Tibial nerve (tissue), 4 donors: ENCODE data around the gene CLPTM1.

Experiments used
- EP300 ChIP-seq, 2 donors: sonication (generic); formaldehyde crosslinking; IDR thresholded peaks; one replicate each; pipeline ENCODE4 v1.6.1; 2017; ENCODE audit warnings: antibody characterized with exemption in 2 of 2, mild to moderate bottlenecking in 1 of 2
- POLR2A ChIP-seq, 2 donors: fragments of 450-650 bp; IDR thresholded peaks; one replicate each; pipeline ENCODE4 v1.6.1; 2017; ENCODE audit warnings: antibody characterized with exemption in 2 of 2, mild to moderate bottlenecking in 2 of 2, moderate library complexity in 2 of 2
- TF ChIP-seq, protein P1 (sequence below), 5 experiments: fragments of 200-600 bp in 3 of 5; fragments of 450-650 bp in 2 of 5; sonication (generic) in 3 of 5; IDR thresholded peaks; one replicate each; pipeline ENCODE4 v1.5.1; 2016 to 2019; ENCODE audit warnings: antibody characterized with exemption in 5 of 5, mild to moderate bottlenecking in 3 of 5, moderate library complexity in 2 of 5

DNA sequence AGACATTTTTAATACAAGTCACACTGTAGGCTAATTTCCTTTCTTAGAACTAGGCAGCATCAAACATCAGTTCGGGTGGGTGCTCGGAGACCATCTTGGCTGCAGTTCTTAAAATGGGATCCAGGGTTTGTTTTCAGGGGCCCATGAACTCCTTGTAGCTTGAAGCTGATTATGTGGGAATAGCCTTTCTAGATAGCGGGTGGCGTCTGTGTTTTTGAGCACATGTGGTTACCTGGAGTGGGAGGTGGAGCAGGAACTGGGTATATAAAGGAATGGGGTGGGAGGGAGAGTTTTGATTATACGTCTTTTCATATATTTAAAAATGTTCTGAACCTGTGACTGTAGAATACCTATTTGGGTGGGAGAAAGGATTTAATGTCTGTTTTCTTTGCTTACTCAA lies 12.9 kb downstream of the CLPTM1 start:
- TF ChIP-seq, protein P1, sequence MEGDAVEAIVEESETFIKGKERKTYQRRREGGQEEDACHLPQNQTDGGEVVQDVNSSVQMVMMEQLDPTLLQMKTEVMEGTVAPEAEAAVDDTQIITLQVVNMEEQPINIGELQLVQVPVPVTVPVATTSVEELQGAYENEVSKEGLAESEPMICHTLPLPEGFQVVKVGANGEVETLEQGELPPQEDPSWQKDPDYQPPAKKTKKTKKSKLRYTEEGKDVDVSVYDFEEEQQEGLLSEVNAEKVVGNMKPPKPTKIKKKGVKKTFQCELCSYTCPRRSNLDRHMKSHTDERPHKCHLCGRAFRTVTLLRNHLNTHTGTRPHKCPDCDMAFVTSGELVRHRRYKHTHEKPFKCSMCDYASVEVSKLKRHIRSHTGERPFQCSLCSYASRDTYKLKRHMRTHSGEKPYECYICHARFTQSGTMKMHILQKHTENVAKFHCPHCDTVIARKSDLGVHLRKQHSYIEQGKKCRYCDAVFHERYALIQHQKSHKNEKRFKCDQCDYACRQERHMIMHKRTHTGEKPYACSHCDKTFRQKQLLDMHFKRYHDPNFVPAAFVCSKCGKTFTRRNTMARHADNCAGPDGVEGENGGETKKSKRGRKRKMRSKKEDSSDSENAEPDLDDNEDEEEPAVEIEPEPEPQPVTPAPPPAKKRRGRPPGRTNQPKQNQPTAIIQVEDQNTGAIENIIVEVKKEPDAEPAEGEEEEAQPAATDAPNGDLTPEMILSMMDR (IDR thresholded peaks at IDR 0.05), result no peak
- TF ChIP-seq POLR2A (IDR thresholded peaks at IDR 0.05), result no peak
- no peak for TF ChIP-seq EP300 (IDR thresholded peaks at IDR 0.05)
